ENCODE measurements around the gene ADAMTS2. TPM values are rescaled to one million over a fixed set of nuclear protein-coding genes. Genes with fewer than 3 reads are reported as not detected.

ADAMTS2 gene
- total RNA-seq, 1 donor from 2014 or later: not detected

DNA sequence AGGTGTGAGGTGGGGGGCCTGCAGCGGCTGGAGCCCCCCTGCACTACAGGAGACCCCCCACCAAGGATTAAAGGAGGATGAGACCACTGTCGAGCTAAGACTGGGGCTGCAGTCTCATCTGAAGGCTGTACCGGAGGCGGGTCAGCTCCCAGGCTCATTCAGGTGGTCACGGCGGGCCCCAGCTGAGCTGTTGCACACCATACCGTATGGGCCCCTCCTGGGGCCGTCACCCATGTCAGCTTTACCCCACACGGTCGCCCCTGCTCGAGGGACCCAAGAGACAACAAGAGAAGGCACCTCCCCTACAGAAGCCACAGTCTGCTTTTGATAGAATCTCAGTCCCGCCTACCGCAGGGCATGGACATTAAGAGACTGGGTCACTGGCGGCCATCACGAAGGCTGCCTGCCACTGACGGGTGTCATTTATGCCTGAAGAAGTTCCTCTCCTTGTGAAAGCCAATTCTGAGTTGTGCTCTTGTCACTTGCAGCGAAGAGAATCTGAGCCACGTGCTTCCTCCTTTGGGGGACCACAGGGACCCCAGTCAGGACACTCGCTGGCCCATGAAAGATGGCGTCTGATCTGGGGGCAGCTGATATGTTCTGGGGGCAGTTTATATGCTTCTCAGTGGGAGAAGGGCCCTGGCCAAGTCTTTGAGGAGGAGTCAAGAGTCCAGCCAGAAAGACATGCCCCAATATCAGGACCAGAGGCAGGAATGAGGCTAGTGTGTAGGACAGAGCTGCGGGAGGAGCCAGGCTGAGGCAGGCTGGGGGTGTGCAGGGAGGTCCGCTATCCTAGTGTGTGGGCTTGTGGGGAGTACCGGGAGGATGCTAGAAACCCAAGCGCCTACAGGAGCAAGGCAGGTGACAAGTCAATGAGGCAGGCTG, 182.7 kb downstream of the ADAMTS2 start:
- H3K27ac Mint-ChIP-seq: no peak overlapping the region
- TF ChIP-seq, protein P1, sequence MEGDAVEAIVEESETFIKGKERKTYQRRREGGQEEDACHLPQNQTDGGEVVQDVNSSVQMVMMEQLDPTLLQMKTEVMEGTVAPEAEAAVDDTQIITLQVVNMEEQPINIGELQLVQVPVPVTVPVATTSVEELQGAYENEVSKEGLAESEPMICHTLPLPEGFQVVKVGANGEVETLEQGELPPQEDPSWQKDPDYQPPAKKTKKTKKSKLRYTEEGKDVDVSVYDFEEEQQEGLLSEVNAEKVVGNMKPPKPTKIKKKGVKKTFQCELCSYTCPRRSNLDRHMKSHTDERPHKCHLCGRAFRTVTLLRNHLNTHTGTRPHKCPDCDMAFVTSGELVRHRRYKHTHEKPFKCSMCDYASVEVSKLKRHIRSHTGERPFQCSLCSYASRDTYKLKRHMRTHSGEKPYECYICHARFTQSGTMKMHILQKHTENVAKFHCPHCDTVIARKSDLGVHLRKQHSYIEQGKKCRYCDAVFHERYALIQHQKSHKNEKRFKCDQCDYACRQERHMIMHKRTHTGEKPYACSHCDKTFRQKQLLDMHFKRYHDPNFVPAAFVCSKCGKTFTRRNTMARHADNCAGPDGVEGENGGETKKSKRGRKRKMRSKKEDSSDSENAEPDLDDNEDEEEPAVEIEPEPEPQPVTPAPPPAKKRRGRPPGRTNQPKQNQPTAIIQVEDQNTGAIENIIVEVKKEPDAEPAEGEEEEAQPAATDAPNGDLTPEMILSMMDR (IDR thresholded peaks at IDR 0.05): no peak
- DNase-seq: no peak

DNA sequence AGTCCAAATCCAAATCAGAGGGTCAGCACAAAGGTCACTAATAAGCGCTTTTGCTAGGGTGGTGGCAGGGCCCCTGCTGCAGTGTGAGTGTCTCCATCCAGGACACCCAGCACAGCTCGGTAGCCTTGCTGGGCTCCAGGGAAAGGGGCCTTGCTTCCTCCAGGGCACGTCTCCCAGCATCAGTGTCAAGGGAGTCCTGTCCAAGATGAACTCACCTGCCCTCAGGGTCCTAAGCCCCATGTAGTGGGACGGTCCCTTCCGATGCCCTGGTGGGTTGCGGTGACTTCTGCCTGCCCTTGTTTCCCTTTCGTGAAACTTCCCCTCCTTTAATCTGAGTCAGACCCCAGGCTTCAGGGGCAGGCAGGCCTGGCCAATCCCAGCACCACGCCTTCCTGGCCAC, 183.4 kb downstream of the ADAMTS2 start:
- Mint-ChIP-seq H3K27ac (no peak overlapping the region), H3K9me3 (peaks cover 6% of the 10 kb centered on the region), H3K36me3 (ENCODE audit: low read depth) (no peaks in the 10 kb centered on the region), H3K4me3 (no peak overlapping the region), H3K27me3 (no peaks in the 10 kb centered on the region), H3K4me1 (no peaks in the 10 kb centered on the region)
- TF ChIP-seq, protein P1 (IDR thresholded peaks at IDR 0.05): no peak
- no peak for DNase-seq
- CTCF ChIA-PET: no interaction called here
- no peak for ATAC-seq (ENCODE audit: low read depth)
- POLR2A ChIA-PET: no interaction called here
- intact Hi-C loops (cut with micrococcal nuclease): no loop called here

More for the DNA sequence above, 182.7 kb downstream of the ADAMTS2 start:
- POLR2A ChIA-PET: no interaction called here
- Mint-ChIP-seq H3K27me3 (no peaks in the 10 kb centered on the region), H3K36me3 (ENCODE audit: low read depth) (no peaks in the 10 kb centered on the region), H3K9me3 (peaks cover 6% of the 10 kb centered on the region), H3K4me3 (no peak overlapping the region), H3K4me1 (peaks cover under 1% of the 10 kb centered on the region)
- no peak for ATAC-seq (ENCODE audit: low read depth)
- intact Hi-C loops (cut with micrococcal nuclease): no loop called here
- CTCF ChIA-PET: no interaction called here

DNA sequence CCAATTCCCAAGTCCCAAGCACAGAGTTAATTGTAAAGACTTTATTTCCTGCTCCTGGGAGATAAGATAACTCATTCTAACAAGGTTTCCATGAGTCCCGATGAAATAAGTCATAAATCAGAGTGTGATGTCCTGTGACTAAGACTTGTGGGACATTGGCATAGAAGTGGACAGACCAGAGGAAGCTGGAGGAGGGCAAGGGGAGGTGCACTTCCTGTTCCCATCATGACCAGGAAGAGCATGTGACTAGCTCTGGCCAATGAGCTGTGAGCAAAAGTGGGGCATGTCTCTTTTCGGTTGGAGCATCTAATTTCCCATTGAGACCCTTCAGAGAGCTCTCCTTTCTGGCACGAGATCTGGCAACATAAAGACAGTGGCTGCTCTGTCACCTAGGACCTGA, 184.7 kb downstream of the ADAMTS2 start:
- Mint-ChIP-seq H3K27ac (no peak overlapping the region), H3K4me1 (no peaks in the 10 kb centered on the region), H3K4me3 (no peak overlapping the region), H3K9me3 (peaks cover 6% of the 10 kb centered on the region), H3K36me3 (ENCODE audit: low read depth) (no peaks in the 10 kb centered on the region), H3K27me3 (no peaks in the 10 kb centered on the region)
- ChIA-PET POLR2A (no interaction called here), CTCF (no interaction called here)
- no peak for DNase-seq
- ATAC-seq (ENCODE audit: low read depth): no peak
- intact Hi-C loops (cut with micrococcal nuclease): no loop called here
- TF ChIP-seq, protein P1 (IDR thresholded peaks at IDR 0.05): no peak

DNA sequence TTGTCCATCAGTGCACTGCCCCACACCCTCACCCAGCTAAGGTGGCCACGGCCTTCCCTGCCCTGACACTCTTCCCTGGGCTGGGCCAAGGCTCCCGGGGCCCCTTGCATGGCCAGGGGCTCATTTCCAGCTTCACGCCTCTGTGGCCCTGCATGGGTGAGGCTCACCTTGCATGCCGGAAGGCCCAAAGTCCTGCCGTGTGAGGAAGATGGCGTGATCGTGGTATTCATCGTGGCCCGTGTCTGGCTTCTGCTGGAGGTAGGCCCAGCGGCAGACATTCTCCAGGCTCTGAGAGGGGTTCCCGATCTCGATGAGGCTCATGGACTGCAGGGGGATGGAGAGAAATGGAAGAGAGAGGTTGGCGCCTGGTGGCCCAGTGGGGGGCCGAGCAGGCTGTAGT, 186.7 kb downstream of the ADAMTS2 start:
- no peaks in the 10 kb centered on the region for H3K4me1 Mint-ChIP-seq
- H3K4me3 Mint-ChIP-seq: no peak overlapping the region
- peaks cover 6% of the 10 kb centered on the region for H3K9me3 Mint-ChIP-seq
- no peaks in the 10 kb centered on the region for H3K36me3 Mint-ChIP-seq (ENCODE audit: low read depth)
- TF ChIP-seq, protein P1 (IDR thresholded peaks at IDR 0.05): no peak
- H3K27me3 Mint-ChIP-seq: no peaks in the 10 kb centered on the region
- DNase-seq (no peak), ATAC-seq (ENCODE audit: low read depth) (no peak)
- ChIA-PET CTCF (no interaction called here), POLR2A (no interaction called here)
- intact Hi-C loops (cut with micrococcal nuclease): no loop called here
- no peak overlapping the region for H3K27ac Mint-ChIP-seq

DNA sequence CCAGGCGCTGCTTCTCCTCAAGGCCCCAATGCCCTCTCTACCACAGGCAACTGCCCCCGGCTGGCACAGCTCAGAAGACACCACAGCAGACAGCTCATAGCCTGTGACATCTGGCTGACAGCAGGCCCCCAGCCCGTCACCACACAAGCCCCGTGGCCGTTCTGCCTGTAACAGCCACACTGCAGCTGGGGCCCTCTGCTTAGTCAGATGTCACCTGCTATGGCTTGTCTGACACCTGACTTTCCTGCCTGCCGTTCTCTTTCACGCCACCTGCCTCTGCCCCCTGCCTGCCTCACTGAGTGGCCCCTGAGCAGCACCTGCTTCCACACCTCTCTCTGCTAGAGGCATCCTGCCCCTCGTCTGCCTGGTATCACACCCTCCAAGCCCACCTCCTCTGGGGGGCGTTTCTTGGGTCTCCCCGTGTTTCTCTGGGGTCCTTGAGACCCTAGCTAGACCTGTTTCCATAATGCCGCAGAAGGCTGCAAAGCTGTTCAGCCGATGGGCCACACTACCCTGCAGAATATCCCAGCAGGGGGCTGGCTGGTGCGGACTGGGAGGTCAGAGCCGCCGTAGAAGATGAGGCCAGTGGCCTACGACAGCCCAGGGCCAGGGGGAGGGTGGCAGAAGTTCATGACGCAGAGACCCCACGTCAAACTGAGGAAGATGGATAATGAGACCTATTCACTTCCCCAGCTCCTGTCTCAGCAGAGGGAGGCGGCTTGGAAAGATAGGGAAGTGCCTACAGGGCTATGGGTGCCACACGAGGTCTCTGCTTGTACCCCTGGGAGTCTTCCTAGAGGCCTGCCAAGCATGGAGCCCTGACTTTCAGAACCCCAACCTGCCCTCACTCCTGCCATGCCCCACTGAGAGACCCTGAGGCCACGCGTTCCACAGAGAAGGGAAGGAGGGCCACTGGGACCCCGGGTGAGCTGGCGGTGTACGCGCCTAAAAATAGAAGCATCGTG, 190.0 kb downstream of the ADAMTS2 start:
- intact Hi-C loops (cut with micrococcal nuclease): no loop called here
- TF ChIP-seq, protein P1 (IDR thresholded peaks at IDR 0.05): no peak
- no peaks in the 10 kb centered on the region for H3K4me1 Mint-ChIP-seq
- ChIA-PET CTCF (no interaction called here), POLR2A (no interaction called here)
- H3K27ac Mint-ChIP-seq: no peak overlapping the region
- H3K9me3 Mint-ChIP-seq: no peaks in the 10 kb centered on the region
- DNase-seq: no peak
- ATAC-seq (ENCODE audit: low read depth): no peak
- no peak overlapping the region for H3K4me3 Mint-ChIP-seq
- no peaks in the 10 kb centered on the region for H3K36me3 Mint-ChIP-seq (ENCODE audit: low read depth)
- H3K27me3 Mint-ChIP-seq: no peaks in the 10 kb centered on the region

Measured in activated B cell treated with CpG ODN at 0.5 μM for 24 hours (primary cell).